ENCODE data around the gene LPP.

Gene LPP

DNA sequence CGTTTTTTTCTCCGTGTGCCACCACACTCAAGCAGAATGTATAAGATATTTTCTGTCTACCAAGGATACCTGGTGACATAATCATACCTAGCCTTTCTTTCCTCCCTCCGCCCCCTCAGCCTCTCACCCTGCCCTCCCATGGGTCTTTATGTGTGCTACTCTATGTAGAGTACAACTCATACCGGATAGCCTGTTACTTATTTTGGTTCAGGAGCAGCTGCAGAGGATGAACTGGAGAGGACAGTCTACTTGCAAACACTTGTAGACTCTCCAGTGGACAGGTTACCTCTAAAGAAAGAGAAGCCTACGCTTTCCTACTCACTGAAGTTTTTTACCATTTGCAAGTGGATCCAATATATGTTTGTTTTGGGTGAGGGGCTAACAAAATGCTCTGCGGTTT lies 671.9 kb downstream of the LPP start:
- Histone ChIP-seq H3K4me3 (ENCODE audit: low read length) (no peak overlapping the region), H3K4me2 (ENCODE audit: low read depth, low read length) (no peak overlapping the region), H3K4me1 (ENCODE audit: low read length) (no peaks in the 10 kb centered on the region)

DNA sequence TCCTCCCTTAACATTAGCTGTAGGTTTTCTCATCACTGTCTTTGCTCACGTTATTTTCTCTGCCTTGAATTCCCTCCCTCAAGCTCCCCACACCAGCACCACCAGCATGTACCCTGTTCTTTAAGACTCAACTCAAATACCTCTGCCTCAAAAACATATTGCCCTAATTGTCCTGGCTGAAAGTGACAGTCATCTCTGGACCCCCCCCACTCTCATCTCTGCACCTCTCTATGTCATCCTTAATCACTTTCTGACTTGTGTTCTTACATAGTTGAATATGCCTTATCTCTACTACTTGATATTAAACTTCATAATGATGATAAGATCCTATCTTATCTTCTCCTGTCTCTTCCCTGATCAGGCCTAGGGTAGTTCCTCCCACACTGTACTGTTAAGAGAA lies 672.6 kb downstream of the LPP start:
- Histone ChIP-seq H3K4me2 (ENCODE audit: low read depth, low read length) (no peak overlapping the region), H3K36me3 (replicated peaks; ENCODE audit: insufficient read depth, low read length) (no peaks in the 10 kb centered on the region), H3K9me2 (replicated peaks; ENCODE audit: insufficient read depth, low read length) (no peaks in the 10 kb centered on the region), H3K27ac (ENCODE audit: low read length) (no peak overlapping the region), H3F3A (ENCODE audit: insufficient read depth, low read length) (no peaks in the 10 kb centered on the region), H3K4me1 (ENCODE audit: low read length) (no peaks in the 10 kb centered on the region), H3K9me3 (replicated peaks; ENCODE audit: insufficient read depth, low read length) (no peaks in the 10 kb centered on the region), H4K20me1 (ENCODE audit: insufficient read depth, low read length) (no peaks in the 10 kb centered on the region), H3K27me3 (replicated peaks; ENCODE audit: insufficient read depth, low read length) (no peaks in the 10 kb centered on the region), H3K4me3 (ENCODE audit: low read length) (no peak overlapping the region), H3K9ac (ENCODE audit: low read length) (no peak overlapping the region), H2AFZ (ENCODE audit: low read length) (no peak overlapping the region), H3K79me2 (ENCODE audit: low read length) (no peaks in the 10 kb centered on the region)
- DNase-seq = no peak
- TF ChIP-seq EZH2 (optimal IDR thresholded peaks at IDR 0.05; ENCODE audit: low read depth, low read length) (no peak), EZH2phosphoT487 (IDR thresholded peaks at IDR 0.05; ENCODE audit: low read length) (no peak)
- TF ChIP-seq, protein P1, sequence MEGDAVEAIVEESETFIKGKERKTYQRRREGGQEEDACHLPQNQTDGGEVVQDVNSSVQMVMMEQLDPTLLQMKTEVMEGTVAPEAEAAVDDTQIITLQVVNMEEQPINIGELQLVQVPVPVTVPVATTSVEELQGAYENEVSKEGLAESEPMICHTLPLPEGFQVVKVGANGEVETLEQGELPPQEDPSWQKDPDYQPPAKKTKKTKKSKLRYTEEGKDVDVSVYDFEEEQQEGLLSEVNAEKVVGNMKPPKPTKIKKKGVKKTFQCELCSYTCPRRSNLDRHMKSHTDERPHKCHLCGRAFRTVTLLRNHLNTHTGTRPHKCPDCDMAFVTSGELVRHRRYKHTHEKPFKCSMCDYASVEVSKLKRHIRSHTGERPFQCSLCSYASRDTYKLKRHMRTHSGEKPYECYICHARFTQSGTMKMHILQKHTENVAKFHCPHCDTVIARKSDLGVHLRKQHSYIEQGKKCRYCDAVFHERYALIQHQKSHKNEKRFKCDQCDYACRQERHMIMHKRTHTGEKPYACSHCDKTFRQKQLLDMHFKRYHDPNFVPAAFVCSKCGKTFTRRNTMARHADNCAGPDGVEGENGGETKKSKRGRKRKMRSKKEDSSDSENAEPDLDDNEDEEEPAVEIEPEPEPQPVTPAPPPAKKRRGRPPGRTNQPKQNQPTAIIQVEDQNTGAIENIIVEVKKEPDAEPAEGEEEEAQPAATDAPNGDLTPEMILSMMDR (IDR thresholded peaks at IDR 0.05; ENCODE audit: low read length) = no peak

More for the DNA sequence above, 671.9 kb downstream of the LPP start:
- DNase-seq = no peak
- Histone ChIP-seq H3K9ac (ENCODE audit: low read length) (no peak overlapping the region), H3K9me3 (replicated peaks; ENCODE audit: insufficient read depth, low read length) (no peaks in the 10 kb centered on the region), H3K9me2 (replicated peaks; ENCODE audit: insufficient read depth, low read length) (no peaks in the 10 kb centered on the region), H3K27ac (ENCODE audit: low read length) (no peak overlapping the region), H3K79me2 (ENCODE audit: low read length) (no peaks in the 10 kb centered on the region), H3K27me3 (replicated peaks; ENCODE audit: insufficient read depth, low read length) (no peaks in the 10 kb centered on the region), H3K36me3 (replicated peaks; ENCODE audit: insufficient read depth, low read length) (no peaks in the 10 kb centered on the region), H2AFZ (ENCODE audit: low read length) (no peak overlapping the region), H3F3A (ENCODE audit: insufficient read depth, low read length) (no peaks in the 10 kb centered on the region), H4K20me1 (ENCODE audit: insufficient read depth, low read length) (no peaks in the 10 kb centered on the region)
- TF ChIP-seq, protein P1 (IDR thresholded peaks at IDR 0.05; ENCODE audit: low read length) = no peak
- TF ChIP-seq EZH2 (optimal IDR thresholded peaks at IDR 0.05; ENCODE audit: low read depth, low read length) (no peak), EZH2phosphoT487 (IDR thresholded peaks at IDR 0.05; ENCODE audit: low read length) (no peak)

DNA sequence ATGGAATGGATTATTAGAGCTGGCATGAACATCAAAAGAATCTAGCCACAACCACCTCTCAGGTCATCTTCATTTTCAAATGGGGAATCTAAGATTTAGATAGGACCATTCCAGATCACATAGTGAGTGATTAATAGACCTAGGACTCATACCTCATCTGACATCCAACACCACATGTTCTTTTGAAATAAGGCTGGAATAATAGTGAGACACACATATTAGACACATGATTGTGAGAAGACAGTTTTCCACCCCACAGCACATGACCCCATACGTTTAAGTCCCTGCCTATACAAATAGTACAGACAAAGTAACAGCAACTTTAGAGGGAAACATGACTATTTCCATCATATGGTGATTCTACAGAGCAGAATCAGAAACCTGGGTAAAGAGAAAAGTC lies 673.1 kb downstream of the LPP start:
- H3K27me3 ChIP-seq (replicated peaks; ENCODE audit: insufficient read depth, low read length) = no peaks in the 10 kb centered on the region
- H2AFZ ChIP-seq (ENCODE audit: low read length) = no peak overlapping the region
- no peaks in the 10 kb centered on the region for H3F3A ChIP-seq (ENCODE audit: insufficient read depth, low read length)
- H3K27ac ChIP-seq (ENCODE audit: low read length) = no peak overlapping the region
- H3K9me2 ChIP-seq (replicated peaks; ENCODE audit: insufficient read depth, low read length) = no peaks in the 10 kb centered on the region
- no peak for DNase-seq
- H3K9ac ChIP-seq (ENCODE audit: low read length) = no peak overlapping the region
- H3K9me3 ChIP-seq (replicated peaks; ENCODE audit: insufficient read depth, low read length) = no peaks in the 10 kb centered on the region
- H3K36me3 ChIP-seq (replicated peaks; ENCODE audit: insufficient read depth, low read length) = no peaks in the 10 kb centered on the region
- H3K4me3 ChIP-seq (ENCODE audit: low read length) = no peak overlapping the region
- no peaks in the 10 kb centered on the region for H4K20me1 ChIP-seq (ENCODE audit: insufficient read depth, low read length)
- no peaks in the 10 kb centered on the region for H3K79me2 ChIP-seq (ENCODE audit: low read length)
- no peaks in the 10 kb centered on the region for H3K4me1 ChIP-seq (ENCODE audit: low read length)
- TF ChIP-seq EZH2 (optimal IDR thresholded peaks at IDR 0.05; ENCODE audit: low read depth, low read length) (no peak), EZH2phosphoT487 (IDR thresholded peaks at IDR 0.05; ENCODE audit: low read length) (no peak)
- TF ChIP-seq, protein P1 (IDR thresholded peaks at IDR 0.05; ENCODE audit: low read length) = no peak
- H3K4me2 ChIP-seq (ENCODE audit: low read depth, low read length) = no peak overlapping the region

Measured in MM.1S (cell line).